ENCODE data around the gene SIGLEC7. TPM values are rescaled to one million over a fixed set of nuclear protein-coding genes. Genes with fewer than 3 reads are reported as not detected.

Gene SIGLEC7
- total and polyA plus RNA-seq, 9 donors, result 0.38 to 3.7 (median 1.5) TPM; not detected in 2

GRCh38 chr19:51146751-51147150 is 4.7 kb downstream of the SIGLEC7 start:
- no peak overlapping the region for H3K27ac ChIP-seq
- no peaks in the 10 kb centered on the region for H3K9me3 ChIP-seq
- no peak for DNase-seq
- H3K4me3 ChIP-seq, result no peak overlapping the region
- H3K27me3 ChIP-seq, result no peaks in the 10 kb centered on the region
- 95 to 97% (median 95%) methylated on average over 7 of the region's 7 CpGs for WGBS, 3 donors
- intact Hi-C loops (cut with DNase I), result no loop called here
- TF ChIP-seq POLR2A (IDR thresholded peaks at IDR 0.05) (no peak), EP300 (IDR thresholded peaks at IDR 0.05) (no peak)
- H3K4me1 ChIP-seq (ENCODE audit: insufficient read depth), result no peaks in the 10 kb centered on the region
- H3K36me3 ChIP-seq, result no peaks in the 10 kb centered on the region

GRCh38 chr19:51147663-51148062 is 5.6 kb downstream of the SIGLEC7 start:
- H3K4me1 ChIP-seq (ENCODE audit: insufficient read depth), result no peaks in the 10 kb centered on the region
- no peaks in the 10 kb centered on the region for H3K36me3 ChIP-seq
- no peaks in the 10 kb centered on the region for H3K9me3 ChIP-seq
- no peaks in the 10 kb centered on the region for H3K27me3 ChIP-seq
- no peak overlapping the region for H3K27ac ChIP-seq
- no peak for DNase-seq
- 7 to 16% (median 9%) methylated on average over 1 of the region's 1 CpG for WGBS, 3 donors
- H3K4me3 ChIP-seq, result no peak overlapping the region
- intact Hi-C loops (cut with DNase I), result no loop called here
- TF ChIP-seq POLR2A (IDR thresholded peaks at IDR 0.05) (no peak), CTCF (IDR thresholded peaks at IDR 0.05) (no peak), EP300 (IDR thresholded peaks at IDR 0.05) (no peak)

GRCh38 chr19:51148580-51148979 is 6.5 kb downstream of the SIGLEC7 start:
- TF ChIP-seq CTCF (IDR thresholded peaks at IDR 0.05), result no peak
- TF ChIP-seq POLR2A (IDR thresholded peaks at IDR 0.05), result no peak
- no peak for TF ChIP-seq EP300 (IDR thresholded peaks at IDR 0.05)
- H3K27ac ChIP-seq, result no peak overlapping the region
- H3K4me3 ChIP-seq, result no peak overlapping the region
- H3K9me3 ChIP-seq, result no peaks in the 10 kb centered on the region
- no peaks in the 10 kb centered on the region for H3K4me1 ChIP-seq (ENCODE audit: insufficient read depth)
- intact Hi-C loops (cut with DNase I), result no loop called here
- 86 to 90% (median 89%) methylated on average over 3 of the region's 3 CpGs for WGBS, 3 donors
- H3K36me3 ChIP-seq, result no peaks in the 10 kb centered on the region
- no peak for DNase-seq
- no peaks in the 10 kb centered on the region for H3K27me3 ChIP-seq

GRCh38 chr19:51150627-51151026 is 8.5 kb downstream of the SIGLEC7 start:
- H3K36me3 ChIP-seq, result no peaks in the 10 kb centered on the region
- H3K27me3 ChIP-seq, result no peaks in the 10 kb centered on the region
- WGBS, 3 donors, result 53 to 65% (median 65%) methylated on average over 3 of the region's 3 CpGs
- no peak for DNase-seq
- no peaks in the 10 kb centered on the region for H3K9me3 ChIP-seq
- H3K27ac ChIP-seq, result no peak overlapping the region
- H3K4me1 ChIP-seq (ENCODE audit: insufficient read depth), result no peaks in the 10 kb centered on the region
- no peak for TF ChIP-seq POLR2A (IDR thresholded peaks at IDR 0.05)
- no peak for TF ChIP-seq EP300 (IDR thresholded peaks at IDR 0.05)
- TF ChIP-seq CTCF (IDR thresholded peaks at IDR 0.05), result no peak
- H3K4me3 ChIP-seq, result no peak overlapping the region
- intact Hi-C loops (cut with DNase I), result no loop called here

DNA sequence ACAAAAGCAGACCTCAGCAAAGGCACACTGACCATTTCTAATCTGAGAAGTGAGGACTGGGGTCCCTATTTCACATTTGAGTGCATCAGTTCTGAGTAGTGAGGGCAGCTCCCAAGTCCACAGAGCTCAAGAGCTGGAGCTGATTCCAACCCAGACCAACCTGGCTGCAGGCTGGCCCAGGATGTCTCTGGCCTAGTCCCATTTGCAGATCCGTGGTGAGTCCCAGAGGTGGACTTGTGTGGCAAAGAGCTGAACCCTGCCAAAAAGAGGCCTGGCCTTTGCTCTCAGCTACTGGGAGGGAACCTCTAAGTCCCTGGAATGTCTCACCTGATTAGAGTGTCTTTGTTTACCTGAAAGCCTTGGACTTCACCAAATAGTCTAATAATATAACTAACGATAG is 14.6 kb downstream of the SIGLEC7 start:
- Histone ChIP-seq H3K27me3 (no peaks in the 10 kb centered on the region), H3K4me3 (no peak overlapping the region), H3K27ac (no peak overlapping the region), H3K4me1 (ENCODE audit: insufficient read depth) (no peaks in the 10 kb centered on the region), H3K9me3 (no peaks in the 10 kb centered on the region), H3K36me3 (no peaks in the 10 kb centered on the region)
- intact Hi-C loops (cut with DNase I), result no loop called here
- WGBS, 3 donors, result 67 to 80% (median 79%) methylated on average over 2 of the region's 2 CpGs
- no peak for TF ChIP-seq POLR2A (IDR thresholded peaks at IDR 0.05)
- TF ChIP-seq CTCF (IDR thresholded peaks at IDR 0.05), result no peak
- TF ChIP-seq EP300 (IDR thresholded peaks at IDR 0.05), result no peak
- no peak for DNase-seq
